DOHH2 (cell line): ENCODE measurements around the gene SV2C.

Source experiments
- H3F3A ChIP-seq: fragments of 200-600 bp; sonication (generic), shearing (Covaris generic); 2 replicates; pipeline ENCODE4 v1.6.0; 2016; ENCODE audit warnings: antibody characterized with exemption, mild to moderate bottlenecking; ENCODE audit not compliant: control insufficient read depth, insufficient read depth
- H3K27ac ChIP-seq: fragments of 200-600 bp; sonication (generic); 2 replicates; pipeline ENCODE4 v1.5.1; 2014; ENCODE audit warnings: low read depth, mild to moderate bottlenecking, low read length, moderate library complexity
- H3K27me3 ChIP-seq: fragments of 200-600 bp; sonication (generic); 2 replicates; pipeline ENCODE4 v1.6.1; 2014; ENCODE audit warnings: mild to moderate bottlenecking, low read length, mixed read lengths; ENCODE audit not compliant: control insufficient read depth
- H3K36me3 ChIP-seq: fragments of 200-600 bp; sonication (generic); 2 replicates; pipeline ENCODE4 v1.6.1; 2014; ENCODE audit warnings: mild to moderate bottlenecking, low read length, moderate library complexity, mixed read lengths; ENCODE audit not compliant: control insufficient read depth
- H3K4me1 ChIP-seq: fragments of 200-600 bp; sonication (generic); 2 replicates; pipeline ENCODE4 v1.6.1; 2014; ENCODE audit warnings: mild to moderate bottlenecking, low read length, mixed read lengths; ENCODE audit not compliant: control insufficient read depth
- H3K4me2 ChIP-seq: fragments of 200-600 bp; sonication (generic); 2 replicates; pipeline ENCODE4 v1.6.0; 2014; ENCODE audit warnings: mild to moderate bottlenecking, low read length, moderate library complexity
- H3K4me3 ChIP-seq: fragments of 200-600 bp; sonication (generic); 2 replicates; pipeline ENCODE4 v1.5.1; 2014; ENCODE audit warnings: mild to moderate bottlenecking, low read length, mixed read lengths
- H3K79me2 ChIP-seq: fragments of 200-600 bp; sonication (generic); 2 replicates; pipeline ENCODE4 v1.6.1; 2014; ENCODE audit warnings: mild to moderate bottlenecking, low read length, mixed read lengths; ENCODE audit not compliant: control insufficient read depth
- H3K9me2 ChIP-seq: fragments of 200-600 bp; sonication (generic); replicated peaks from 2 replicates; pipeline ENCODE4 v1.6.1; 2014; ENCODE audit warnings: mild to moderate bottlenecking, low read length, mixed read lengths; ENCODE audit not compliant: control insufficient read depth
- H3K9me3 ChIP-seq: fragments of 200-600 bp; sonication (generic); 2 replicates; pipeline ENCODE4 v1.6.1; 2014; ENCODE audit warnings: antibody characterized with exemption, low read length, mixed read lengths; ENCODE audit not compliant: control insufficient read depth, insufficient read depth
- H4K20me1 ChIP-seq: fragments of 200-600 bp; sonication (generic); 2 replicates; pipeline ENCODE4 v1.6.0; 2014; ENCODE audit warnings: low read depth, mild to moderate bottlenecking, antibody characterized with exemption, low read length, moderate library complexity; ENCODE audit not compliant: control insufficient read depth, insufficient read depth
- CTCF ChIP-seq: fragments of 200-600 bp; sonication (generic); IDR thresholded peaks from one replicate; pipeline ENCODE4 v1.5.1; 2014; ENCODE audit warnings: antibody characterized with exemption, mild to moderate bottlenecking, low read depth, low read length; ENCODE audit not compliant: poor library complexity, severe bottlenecking
- EZH2phosphoT487 ChIP-seq: fragments of 200-600 bp; sonication (generic); IDR thresholded peaks from 2 replicates; pipeline ENCODE4 v1.6.1; 2017; ENCODE audit warnings: borderline replicate concordance, mild to moderate bottlenecking, antibody characterized with exemption, low read length, moderate library complexity, mixed read lengths

The SV2C gene

DNA sequence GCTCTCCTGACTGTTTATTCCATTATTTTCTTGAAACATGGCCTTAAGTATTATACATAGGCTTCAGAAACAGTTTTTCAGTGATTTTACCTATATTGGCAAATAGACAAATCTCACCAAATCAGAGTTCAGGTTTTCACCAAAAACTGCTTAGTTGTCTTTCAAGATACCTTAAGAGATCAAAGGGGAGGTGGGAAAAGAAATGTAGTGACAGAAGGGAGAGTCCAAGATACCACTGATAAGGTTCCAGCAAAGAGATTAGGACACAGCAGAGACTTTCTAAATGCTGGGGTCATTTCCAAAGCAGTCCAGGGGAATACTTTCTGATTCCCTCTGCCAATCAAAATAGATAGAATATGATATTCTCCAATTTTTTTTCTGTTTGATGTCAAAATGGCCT is 246.2 kb downstream of the SV2C start:
- Histone ChIP-seq H3K9me3 (no peaks in the 10 kb centered on the region), H3K27ac (no peak overlapping the region), H4K20me1 (no peaks in the 10 kb centered on the region), H3K9me2 (no peaks in the 10 kb centered on the region), H3K4me2 (no peak overlapping the region), H3K79me2 (no peaks in the 10 kb centered on the region), H3K4me1 (peaks cover 26% of the 10 kb centered on the region), H3K36me3 (no peaks in the 10 kb centered on the region), H3K4me3 (no peak overlapping the region), H3K27me3 (no peaks in the 10 kb centered on the region), H3F3A (no peaks in the 10 kb centered on the region)
- TF ChIP-seq CTCF (no peak), EZH2phosphoT487 (no peak)

- H3K79me2 ChIP-seq = no peaks in the 10 kb centered on the region
- no peak overlapping the region for H3K4me3 ChIP-seq
- no peaks in the 10 kb centered on the region for H3F3A ChIP-seq
- H3K36me3 ChIP-seq = no peaks in the 10 kb centered on the region
- H3K27ac ChIP-seq = no peak overlapping the region
- no peaks in the 10 kb centered on the region for H4K20me1 ChIP-seq
- no peaks in the 10 kb centered on the region for H3K9me3 ChIP-seq
- no peak for TF ChIP-seq CTCF
- TF ChIP-seq EZH2phosphoT487 = no peak
- peaks cover 14% of the 10 kb centered on the region for H3K4me1 ChIP-seq
- H3K9me2 ChIP-seq = no peaks in the 10 kb centered on the region
- H3K4me2 ChIP-seq = no peak overlapping the region
- no peaks in the 10 kb centered on the region for H3K27me3 ChIP-seq
These were observed 247.9 kb downstream of the SV2C start for GRCh38 chr5:76331126-76331525.

DNA sequence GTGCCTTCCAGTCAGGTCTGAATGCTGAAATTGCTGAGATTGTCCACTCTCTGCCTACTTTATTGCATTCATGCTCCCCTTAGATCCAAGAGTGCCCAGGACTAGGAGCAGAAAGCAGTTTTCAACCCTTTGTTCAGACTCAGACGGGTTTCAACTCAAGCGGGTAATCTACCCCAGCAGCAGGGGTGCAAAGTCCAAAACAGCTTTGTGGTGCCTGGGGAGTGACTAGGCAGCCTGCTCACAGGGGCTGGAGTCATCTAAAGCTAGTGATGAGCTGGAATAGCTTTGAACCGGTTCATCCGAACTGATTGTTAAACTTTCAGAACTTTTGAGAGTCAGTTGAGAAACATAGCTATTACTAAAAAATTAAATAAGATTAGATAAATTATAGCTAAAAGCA is 248.9 kb downstream of the SV2C start:
- Histone ChIP-seq H3K4me2 (no peak overlapping the region), H3K27me3 (no peaks in the 10 kb centered on the region), H3K9me2 (no peaks in the 10 kb centered on the region), H3K9me3 (no peaks in the 10 kb centered on the region; the same call in 1 of the 2 replicates), H3F3A (no peaks in the 10 kb centered on the region), H3K4me3 (no peak overlapping the region), H3K27ac (no peak overlapping the region), H4K20me1 (no peaks in the 10 kb centered on the region), H3K79me2 (no peaks in the 10 kb centered on the region), H3K4me1 (peaks cover 11% of the 10 kb centered on the region), H3K36me3 (no peaks in the 10 kb centered on the region)
- TF ChIP-seq EZH2phosphoT487 (no peak), CTCF (no peak)
